ENCODE measurements around the gene PTGR3. TPM values are rescaled to one million over a fixed set of nuclear protein-coding genes. Genes with fewer than 3 reads are reported as not detected.

PTGR3 gene
- total RNA-seq, 1 experiment from 2014 or later = 1.6 TPM

- H3K27me3 ChIP-seq (ENCODE audit: insufficient read depth, low read length) = peaks cover 58% of the 10 kb centered on the region
- no peak overlapping the region for H3K4ac ChIP-seq (ENCODE audit: low read depth, low read length)
- Mint-ChIP-seq H3K36me3 (ENCODE audit: insufficient read depth in 1 of 3, low read depth in 3 of 3) (no peaks in the 10 kb centered on the region; a peak in 3 of 7 replicates), H3K4me1 (peaks cover 40 to 43% of the 10 kb centered on the region in 2 experiments), H3K4me3 (peak overlapping the region; percentile 51 to 89), H3K27me3 (ENCODE audit: low read depth) (peaks cover 87% of the 10 kb centered on the region), H3K9me3 (peaks cover 0 to 5% of the 10 kb centered on the region in 2 experiments; a peak in 1 of 5 replicates), H3K27ac (no peak overlapping the region)
- H3K14ac ChIP-seq (ENCODE audit: insufficient read depth, low read length) = no peak overlapping the region
- H2BK20ac ChIP-seq (ENCODE audit: low read depth, low read length, poor library complexity, severe bottlenecking) = no peak overlapping the region
- H2BK12ac ChIP-seq (ENCODE audit: insufficient read length, low read depth, low read length) = no peak overlapping the region
- H3K27ac ChIP-seq (ENCODE audit: insufficient read length, low read depth, low read length) = no peak overlapping the region
- H3K79me2 ChIP-seq (ENCODE audit: insufficient read depth, low read length) = no peaks in the 10 kb centered on the region
- H3K4me2 ChIP-seq (ENCODE audit: insufficient read depth, insufficient read length, low read length) = peak overlapping the region; percentile 66
- no peak overlapping the region for H3T11ph ChIP-seq (ENCODE audit: low read length)
- H2AK5ac ChIP-seq (ENCODE audit: insufficient read length, low read length) = no peak overlapping the region
- peaks cover 29% of the 10 kb centered on the region for H3K23me2 ChIP-seq (ENCODE audit: insufficient read length, low read depth, low read length, poor library complexity, severe bottlenecking)
- H3K9ac ChIP-seq (ENCODE audit: extremely low read depth, insufficient read length, low read length) = no peak overlapping the region
- H3K9me3 ChIP-seq (ENCODE audit: control insufficient read depth, low read depth, low read length) = no peaks in the 10 kb centered on the region
- H3K23ac ChIP-seq (ENCODE audit: insufficient read length, low read depth, low read length) = no peak overlapping the region
- H2AFZ ChIP-seq (ENCODE audit: low read length) = no peak overlapping the region
- no peaks in the 10 kb centered on the region for H4K20me1 ChIP-seq (ENCODE audit: control insufficient read depth, insufficient read depth, insufficient read length)
- no peak overlapping the region for H4K5ac ChIP-seq (ENCODE audit: insufficient read length, low read depth, low read length)
- H3K79me1 ChIP-seq (ENCODE audit: insufficient read depth, low read depth, low read length, poor library complexity, severe bottlenecking) = no peaks in the 10 kb centered on the region
- no CpG with 5 or more reads among the region's 16 CpGs for WGBS (ENCODE audit: extremely low coverage, insufficient read length, low lambda C conversion rate)
- H3K56ac ChIP-seq (ENCODE audit: insufficient read length, low read depth, low read length) = no peak overlapping the region
- no peak for DNase-seq
- no peak for TF ChIP-seq CTCF (conservative IDR thresholded peaks at IDR 0.05)
- H3K4me1 ChIP-seq (ENCODE audit: insufficient read depth, low read length) = no peaks in the 10 kb centered on the region; the same call in 1 of the 2 replicates
- H2BK120ac ChIP-seq (ENCODE audit: low read depth, low read length, poor library complexity, severe bottlenecking) = no peak overlapping the region
- no peak overlapping the region for H2BK15ac ChIP-seq (ENCODE audit: low read depth, low read length)
- H4K8ac ChIP-seq (replicated peaks; ENCODE audit: insufficient read length, low read depth, low read length) = no peak overlapping the region
- H3K18ac ChIP-seq (ENCODE audit: insufficient read length, low read depth, low read length) = no peak overlapping the region
- H4K91ac ChIP-seq (ENCODE audit: insufficient read length, low read depth, low read length) = no peak overlapping the region
- H2BK5ac ChIP-seq (ENCODE audit: insufficient read length, low read length) = no peak overlapping the region
Observed at GRCh38 chr18:75205514-75206132, 3.3 kb downstream of the PTGR3 start.
